Measurements from ENCODE around the gene MRPS23. TPM values are rescaled to one million over a fixed set of nuclear protein-coding genes. Genes with fewer than 3 reads are reported as not detected.
A peak's percentile ranks its signal among the peaks of the same experiment; 100 is the strongest.

MRPS23 gene
- total and polyA plus RNA-seq, 2 of the 13 experiments (the other 11 are each of a cell fraction or from before 2014, with no cell fraction given), result 63.2 to 181 TPM

- TF ChIP-seq ATF7 (IDR thresholded peaks at IDR 0.05) (no peak), ATF7 (CRISPR knock-in tag; IDR thresholded peaks at IDR 0.05) (no peak), ZBTB14 (CRISPR knock-in tag; IDR thresholded peaks at IDR 0.05) (no peak), ZNF343 (CRISPR knock-in tag; IDR thresholded peaks at IDR 0.05) (no peak), PTBP1 (IDR thresholded peaks at IDR 0.05; ENCODE audit: low read depth, low read length, poor library complexity, severe bottlenecking) (no peak), PHF5A (CRISPR knock-in tag; IDR thresholded peaks at IDR 0.05; ENCODE audit: low read depth, unreplicated experiment) (no peak), KLF11 (CRISPR knock-in tag; IDR thresholded peaks at IDR 0.05) (no peak), ZNF883 (CRISPR knock-in tag; IDR thresholded peaks at IDR 0.05; ENCODE audit: not compliant biosample characterization) (no peak), ZNF780A (CRISPR knock-in tag; IDR thresholded peaks at IDR 0.05) (no peak), GPBP1L1 (CRISPR knock-in tag; IDR thresholded peaks at IDR 0.05) (no peak), RBFOX2 (IDR thresholded peaks at IDR 0.05; ENCODE audit: low read depth, low read length) (no peak), GATA4 (IDR thresholded peaks at IDR 0.05; ENCODE audit: borderline replicate concordance, low read depth) (peak; percentile 82), ZNF33B (CRISPR knock-in tag; IDR thresholded peaks at IDR 0.05) (no peak; the same call in 1 of the 2 replicates), XBP1 (CRISPR knock-in tag; IDR thresholded peaks at IDR 0.05) (no peak), PHF8 (CRISPR knock-in tag; IDR thresholded peaks at IDR 0.05) (no peak; the same call in 1 of the 2 replicates), ZNF572 (CRISPR knock-in tag; IDR thresholded peaks at IDR 0.05) (0 out of 2 replicates have a peak, but pooled peaks have one; percentile 29)
- TF ChIP-seq, protein P1, sequence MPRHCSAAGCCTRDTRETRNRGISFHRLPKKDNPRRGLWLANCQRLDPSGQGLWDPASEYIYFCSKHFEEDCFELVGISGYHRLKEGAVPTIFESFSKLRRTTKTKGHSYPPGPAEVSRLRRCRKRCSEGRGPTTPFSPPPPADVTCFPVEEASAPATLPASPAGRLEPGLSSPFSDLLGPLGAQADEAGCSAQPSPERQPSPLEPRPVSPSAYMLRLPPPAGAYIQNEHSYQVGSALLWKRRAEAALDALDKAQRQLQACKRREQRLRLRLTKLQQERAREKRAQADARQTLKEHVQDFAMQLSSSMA (CRISPR knock-in tag; IDR thresholded peaks at IDR 0.05), result 0 out of 2 replicates have a peak, but pooled peaks have one; percentile 10
- TF ChIP-seq, protein P2, sequence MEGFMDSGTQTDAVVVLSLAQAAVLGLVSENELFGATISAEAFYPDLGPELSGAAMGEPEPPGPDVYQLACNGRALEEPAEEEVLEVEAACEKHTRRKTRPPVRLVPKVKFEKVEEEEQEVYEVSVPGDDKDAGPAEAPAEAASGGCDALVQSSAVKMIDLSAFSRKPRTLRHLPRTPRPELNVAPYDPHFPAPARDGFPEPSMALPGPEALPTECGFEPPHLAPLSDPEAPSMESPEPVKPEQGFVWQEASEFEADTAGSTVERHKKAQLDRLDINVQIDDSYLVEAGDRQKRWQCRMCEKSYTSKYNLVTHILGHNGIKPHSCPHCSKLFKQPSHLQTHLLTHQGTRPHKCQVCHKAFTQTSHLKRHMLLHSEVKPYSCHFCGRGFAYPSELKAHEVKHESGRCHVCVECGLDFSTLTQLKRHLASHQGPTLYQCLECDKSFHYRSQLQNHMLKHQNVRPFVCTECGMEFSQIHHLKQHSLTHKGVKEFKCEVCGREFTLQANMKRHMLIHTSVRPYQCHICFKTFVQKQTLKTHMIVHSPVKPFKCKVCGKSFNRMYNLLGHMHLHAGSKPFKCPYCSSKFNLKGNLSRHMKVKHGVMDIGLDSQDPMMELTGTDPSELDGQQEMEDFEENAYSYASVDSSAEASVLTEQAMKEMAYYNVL (CRISPR knock-in tag; IDR thresholded peaks at IDR 0.05; ENCODE audit: borderline replicate concordance), result peak; percentile 34; the same call in 1 of the 2 replicates
- TF ChIP-seq, protein P3, sequence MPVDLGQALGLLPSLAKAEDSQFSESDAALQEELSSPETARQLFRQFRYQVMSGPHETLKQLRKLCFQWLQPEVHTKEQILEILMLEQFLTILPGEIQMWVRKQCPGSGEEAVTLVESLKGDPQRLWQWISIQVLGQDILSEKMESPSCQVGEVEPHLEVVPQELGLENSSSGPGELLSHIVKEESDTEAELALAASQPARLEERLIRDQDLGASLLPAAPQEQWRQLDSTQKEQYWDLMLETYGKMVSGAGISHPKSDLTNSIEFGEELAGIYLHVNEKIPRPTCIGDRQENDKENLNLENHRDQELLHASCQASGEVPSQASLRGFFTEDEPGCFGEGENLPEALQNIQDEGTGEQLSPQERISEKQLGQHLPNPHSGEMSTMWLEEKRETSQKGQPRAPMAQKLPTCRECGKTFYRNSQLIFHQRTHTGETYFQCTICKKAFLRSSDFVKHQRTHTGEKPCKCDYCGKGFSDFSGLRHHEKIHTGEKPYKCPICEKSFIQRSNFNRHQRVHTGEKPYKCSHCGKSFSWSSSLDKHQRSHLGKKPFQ (CRISPR knock-in tag; IDR thresholded peaks at IDR 0.05; ENCODE audit: insufficient replicate concordance), result no peak
Observed at GRCh38 chr17:57861000-57861789, 11.4 kb upstream of the MRPS23 start (continued).

Data from HepG2 (cell line).